ENCODE results near the gene MGAT4A.

Gene MGAT4A

GRCh38 chr2:98712145-98712544 lies 18.8 kb downstream of the MGAT4A start:
- Histone ChIP-seq H3K9me3 (ENCODE audit: control insufficient read depth, insufficient read depth, low read depth, low read length) (no peaks in the 10 kb centered on the region), H3K27me3 (ENCODE audit: control insufficient read depth, insufficient read depth, low read length) (no peaks in the 10 kb centered on the region), H3K36me3 (ENCODE audit: control insufficient read depth, insufficient read depth, low read length) (no peaks in the 10 kb centered on the region), H3K27ac (ENCODE audit: low read depth, low read length) (no peak overlapping the region), H3K9ac (ENCODE audit: low read length) (no peak overlapping the region), H3K4me3 (ENCODE audit: low read depth, low read length) (no peak overlapping the region), H3K4me1 (ENCODE audit: control insufficient read depth, insufficient read depth, low read length) (no peaks in the 10 kb centered on the region)

- Histone ChIP-seq H3K4me3 (ENCODE audit: low read depth, low read length) (no peak overlapping the region), H3K36me3 (ENCODE audit: control insufficient read depth, insufficient read depth, low read length) (no peaks in the 10 kb centered on the region), H3K4me1 (ENCODE audit: control insufficient read depth, insufficient read depth, low read length) (no peaks in the 10 kb centered on the region), H3K27ac (ENCODE audit: low read depth, low read length) (no peak overlapping the region), H3K9ac (ENCODE audit: low read length) (no peak overlapping the region), H3K9me3 (ENCODE audit: control insufficient read depth, insufficient read depth, low read depth, low read length) (no peaks in the 10 kb centered on the region), H3K27me3 (ENCODE audit: control insufficient read depth, insufficient read depth, low read length) (no peaks in the 10 kb centered on the region)
Observed at GRCh38 chr2:98711506-98711905, 19.4 kb downstream of the MGAT4A start.

GRCh38 chr2:98710734-98711133 lies 20.2 kb downstream of the MGAT4A start:
- Histone ChIP-seq H3K27ac (ENCODE audit: low read depth, low read length) (no peak overlapping the region), H3K27me3 (ENCODE audit: control insufficient read depth, insufficient read depth, low read length) (no peaks in the 10 kb centered on the region), H3K9ac (ENCODE audit: low read length) (no peak overlapping the region), H3K9me3 (ENCODE audit: control insufficient read depth, insufficient read depth, low read depth, low read length) (no peaks in the 10 kb centered on the region), H3K4me3 (ENCODE audit: low read depth, low read length) (no peak overlapping the region), H3K4me1 (ENCODE audit: control insufficient read depth, insufficient read depth, low read length) (no peaks in the 10 kb centered on the region), H3K36me3 (ENCODE audit: control insufficient read depth, insufficient read depth, low read length) (no peaks in the 10 kb centered on the region)

- Histone ChIP-seq H3K27me3 (ENCODE audit: control insufficient read depth, insufficient read depth, low read length) (no peaks in the 10 kb centered on the region), H3K4me1 (ENCODE audit: control insufficient read depth, insufficient read depth, low read length) (no peaks in the 10 kb centered on the region), H3K9me3 (ENCODE audit: control insufficient read depth, insufficient read depth, low read depth, low read length) (no peaks in the 10 kb centered on the region), H3K9ac (ENCODE audit: low read length) (no peak overlapping the region), H3K4me3 (ENCODE audit: low read depth, low read length) (no peak overlapping the region), H3K36me3 (ENCODE audit: control insufficient read depth, insufficient read depth, low read length) (no peaks in the 10 kb centered on the region), H3K27ac (ENCODE audit: low read depth, low read length) (no peak overlapping the region)
Observed at GRCh38 chr2:98709535-98709934, 21.4 kb downstream of the MGAT4A start.

GRCh38 chr2:98708396-98709186 lies 22.3 kb downstream of the MGAT4A start:
- no peak overlapping the region for H3K27ac ChIP-seq (ENCODE audit: low read depth, low read length)
- H3K27me3 ChIP-seq (ENCODE audit: control insufficient read depth, insufficient read depth, low read length): no peaks in the 10 kb centered on the region
- no peak overlapping the region for H3K9ac ChIP-seq (ENCODE audit: low read length)
- no peaks in the 10 kb centered on the region for H3K36me3 ChIP-seq (ENCODE audit: control insufficient read depth, insufficient read depth, low read length)
- H3K9me3 ChIP-seq (ENCODE audit: control insufficient read depth, insufficient read depth, low read depth, low read length): no peaks in the 10 kb centered on the region
- H3K4me3 ChIP-seq (ENCODE audit: low read depth, low read length): no peak overlapping the region
- H3K4me1 ChIP-seq (ENCODE audit: control insufficient read depth, insufficient read depth, low read length): no peaks in the 10 kb centered on the region

GRCh38 chr2:98706591-98706990 lies 24.3 kb downstream of the MGAT4A start:
- no peaks in the 10 kb centered on the region for H3K36me3 ChIP-seq (ENCODE audit: control insufficient read depth, insufficient read depth, low read length)
- H3K27me3 ChIP-seq (ENCODE audit: control insufficient read depth, insufficient read depth, low read length): no peaks in the 10 kb centered on the region
- no peak overlapping the region for H3K27ac ChIP-seq (ENCODE audit: low read depth, low read length)

GRCh38 chr2:98705333-98705617 lies 25.7 kb downstream of the MGAT4A start:
- H3K27ac ChIP-seq (ENCODE audit: low read depth, low read length): no peak overlapping the region
- no peak overlapping the region for H3K4me3 ChIP-seq (ENCODE audit: low read depth, low read length)
- no peak overlapping the region for H3K9ac ChIP-seq (ENCODE audit: low read length)
- no peaks in the 10 kb centered on the region for H3K27me3 ChIP-seq (ENCODE audit: control insufficient read depth, insufficient read depth, low read length)
- no peaks in the 10 kb centered on the region for H3K36me3 ChIP-seq (ENCODE audit: control insufficient read depth, insufficient read depth, low read length)
- no peaks in the 10 kb centered on the region for H3K9me3 ChIP-seq (ENCODE audit: control insufficient read depth, insufficient read depth, low read depth, low read length)
- H3K4me1 ChIP-seq (ENCODE audit: control insufficient read depth, insufficient read depth, low read length): no peaks in the 10 kb centered on the region

More at GRCh38 chr2:98706591-98706990, 24.3 kb downstream of the MGAT4A start:
- H3K9ac ChIP-seq (ENCODE audit: low read length): no peak overlapping the region
- H3K4me1 ChIP-seq (ENCODE audit: control insufficient read depth, insufficient read depth, low read length): no peaks in the 10 kb centered on the region
- H3K4me3 ChIP-seq (ENCODE audit: low read depth, low read length): no peak overlapping the region
- no peaks in the 10 kb centered on the region for H3K9me3 ChIP-seq (ENCODE audit: control insufficient read depth, insufficient read depth, low read depth, low read length)

GRCh38 chr2:98704499-98705332 lies 26.2 kb downstream of the MGAT4A start:
- Histone ChIP-seq H3K27ac (ENCODE audit: low read depth, low read length) (no peak overlapping the region), H3K27me3 (ENCODE audit: control insufficient read depth, insufficient read depth, low read length) (no peaks in the 10 kb centered on the region), H3K9ac (ENCODE audit: low read length) (no peak overlapping the region), H3K4me3 (ENCODE audit: low read depth, low read length) (no peak overlapping the region), H3K4me1 (ENCODE audit: control insufficient read depth, insufficient read depth, low read length) (no peaks in the 10 kb centered on the region), H3K36me3 (ENCODE audit: control insufficient read depth, insufficient read depth, low read length) (no peaks in the 10 kb centered on the region), H3K9me3 (ENCODE audit: control insufficient read depth, insufficient read depth, low read depth, low read length) (no peaks in the 10 kb centered on the region)

- Histone ChIP-seq H3K9ac (ENCODE audit: low read length) (no peak overlapping the region), H3K9me3 (ENCODE audit: control insufficient read depth, insufficient read depth, low read depth, low read length) (no peaks in the 10 kb centered on the region), H3K27me3 (ENCODE audit: control insufficient read depth, insufficient read depth, low read length) (no peaks in the 10 kb centered on the region), H3K36me3 (ENCODE audit: control insufficient read depth, insufficient read depth, low read length) (no peaks in the 10 kb centered on the region), H3K4me3 (ENCODE audit: low read depth, low read length) (no peak overlapping the region), H3K4me1 (ENCODE audit: control insufficient read depth, insufficient read depth, low read length) (no peaks in the 10 kb centered on the region), H3K27ac (ENCODE audit: low read depth, low read length) (no peak overlapping the region)
Observed at GRCh38 chr2:98703738-98704137, 27.2 kb downstream of the MGAT4A start.

- no peaks in the 10 kb centered on the region for H3K4me1 ChIP-seq (ENCODE audit: control insufficient read depth, insufficient read depth, low read length)
- no peak overlapping the region for H3K4me3 ChIP-seq (ENCODE audit: low read depth, low read length)
- no peak overlapping the region for H3K27ac ChIP-seq (ENCODE audit: low read depth, low read length)
- H3K36me3 ChIP-seq (ENCODE audit: control insufficient read depth, insufficient read depth, low read length): no peaks in the 10 kb centered on the region
- H3K9ac ChIP-seq (ENCODE audit: low read length): no peak overlapping the region
- no peaks in the 10 kb centered on the region for H3K9me3 ChIP-seq (ENCODE audit: control insufficient read depth, insufficient read depth, low read depth, low read length)
- no peaks in the 10 kb centered on the region for H3K27me3 ChIP-seq (ENCODE audit: control insufficient read depth, insufficient read depth, low read length)
Observed at GRCh38 chr2:98702858-98703620, 27.9 kb downstream of the MGAT4A start.

Measured in HUES6 (cell line).